HG03469 (cell line): ENCODE results near the gene TBC1D14.

Source experiments
- ATAC-seq: cut with Tn5 transposase; IDR thresholded peaks from one replicate; pipeline ENCODE4 v1.9.1; 2021; ENCODE audit warnings: mild to moderate bottlenecking, moderate library complexity, moderate number of reproducible peaks; ENCODE audit not compliant: unreplicated experiment

TBC1D14 gene

DNA sequence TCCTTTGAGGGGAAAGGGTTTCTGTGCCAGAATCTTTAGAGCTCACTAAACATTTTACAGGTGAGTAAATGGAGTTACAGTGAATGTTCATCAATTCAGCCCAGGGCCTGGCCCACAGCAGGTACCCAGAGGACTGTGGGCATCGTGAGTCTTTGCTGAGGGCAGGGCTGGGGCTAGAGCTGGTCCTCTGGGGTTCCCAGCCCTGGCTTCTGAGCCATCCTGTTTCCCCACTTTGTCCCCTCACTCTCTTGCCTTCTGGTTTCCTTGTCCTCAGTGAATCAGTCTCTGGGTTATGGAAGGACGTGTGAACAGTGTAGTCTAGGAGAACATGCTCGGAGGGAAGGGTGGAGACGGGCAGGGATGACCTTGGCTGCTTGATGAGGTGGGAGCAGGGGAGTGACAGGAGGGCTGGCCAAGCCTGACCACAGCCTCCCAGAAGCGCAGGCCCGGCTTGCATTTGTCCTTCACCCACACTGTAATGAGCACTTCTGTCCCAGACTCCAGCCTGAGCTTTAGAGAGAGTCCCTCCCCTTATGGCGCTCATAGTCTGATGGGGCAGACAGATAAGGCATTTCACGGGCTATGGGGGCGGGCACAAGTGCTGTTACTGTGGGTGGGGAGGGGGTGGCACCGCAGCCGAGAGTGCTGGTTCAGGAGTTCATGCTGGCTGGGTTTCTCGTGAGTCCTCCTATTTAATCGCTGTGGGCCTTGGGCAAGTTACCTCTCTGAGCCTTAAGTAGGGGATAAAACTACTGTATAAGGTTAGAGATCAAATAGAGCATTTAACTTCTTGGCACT lies 17.3 kb downstream of the TBC1D14 start:
- no peak for ATAC-seq

- no peak for ATAC-seq
Measured at GRCh38 chr4:6928081-6928480, 18.5 kb downstream of the TBC1D14 start.

GRCh38 chr4:6929339-6929811 lies 19.7 kb downstream of the TBC1D14 start:
- no peak for ATAC-seq

DNA sequence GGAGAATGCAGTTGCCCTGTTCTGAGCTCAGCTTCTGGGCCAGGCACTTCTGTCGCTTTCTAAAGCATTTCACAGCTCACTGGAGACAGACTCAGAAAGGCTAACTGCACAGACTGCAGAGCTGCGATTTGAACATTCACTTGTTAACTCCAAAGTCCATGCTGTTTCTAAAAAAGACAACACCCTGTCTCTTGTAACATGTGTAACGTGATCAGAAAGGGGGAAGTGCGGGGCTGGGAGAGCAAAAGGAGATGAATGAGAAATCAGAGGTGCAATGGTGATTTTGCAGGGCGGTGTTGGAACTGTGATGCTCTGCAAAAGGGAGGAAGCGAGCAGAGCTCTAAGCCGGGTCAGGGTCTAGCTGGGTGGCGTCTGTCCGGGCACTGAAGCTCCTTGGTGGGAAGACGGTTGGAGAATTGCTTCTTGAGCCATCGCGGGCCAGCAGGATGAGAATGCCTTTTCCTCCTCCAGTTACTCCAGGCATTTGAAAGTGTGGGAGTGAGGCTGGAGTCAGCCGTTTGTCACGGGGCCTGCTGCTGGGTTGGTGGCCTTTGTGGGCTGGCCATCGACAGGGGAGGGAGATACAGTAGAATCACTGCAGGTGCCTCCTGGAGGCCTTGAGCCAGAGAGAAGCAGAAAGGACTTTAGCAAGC lies 20.3 kb downstream of the TBC1D14 start:
- no peak for ATAC-seq

- ATAC-seq = no peak
Measured at GRCh38 chr4:6932475-6932874, 22.8 kb downstream of the TBC1D14 start.

GRCh38 chr4:6932918-6933317 lies 23.3 kb downstream of the TBC1D14 start:
- no peak for ATAC-seq

DNA sequence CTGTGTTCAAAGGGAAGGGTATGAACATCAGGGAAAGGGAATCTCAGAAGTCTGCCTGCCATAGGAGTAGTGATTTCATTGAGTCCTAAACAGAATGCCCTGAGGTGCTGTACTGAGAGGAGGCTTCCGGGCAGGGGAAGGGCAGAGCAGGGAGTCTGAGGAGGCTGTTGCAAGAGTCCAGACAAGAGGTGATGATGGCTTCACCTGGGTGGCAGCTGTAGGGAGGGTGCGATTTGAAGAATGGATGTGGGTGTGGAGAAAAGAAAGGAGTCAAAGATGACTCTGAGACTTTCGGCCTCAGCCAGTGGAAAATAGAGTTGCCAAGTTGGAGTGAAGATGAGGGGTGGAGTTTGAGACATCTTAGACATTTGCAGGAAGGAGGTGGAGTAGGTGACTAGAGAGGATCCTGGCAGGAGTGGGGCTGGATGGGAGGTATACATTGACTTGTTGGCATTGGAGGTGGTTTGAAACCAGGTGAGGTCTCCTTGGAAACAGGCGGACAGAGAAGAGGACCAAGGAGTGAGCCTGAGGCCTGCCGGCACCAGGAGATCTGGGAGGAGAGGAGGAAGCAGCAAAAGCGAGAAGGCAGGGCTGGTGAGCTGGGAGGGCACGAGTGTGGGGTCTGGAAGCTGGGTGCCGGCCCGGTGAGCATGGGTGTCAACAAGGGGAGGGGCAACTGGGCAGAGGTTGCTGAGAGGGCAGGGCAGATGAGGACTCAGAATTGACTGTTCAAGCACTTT lies 24.2 kb downstream of the TBC1D14 start:
- ATAC-seq = no peak

- ATAC-seq = no peak
Measured at GRCh38 chr4:6935965-6936364, 26.3 kb downstream of the TBC1D14 start.

DNA sequence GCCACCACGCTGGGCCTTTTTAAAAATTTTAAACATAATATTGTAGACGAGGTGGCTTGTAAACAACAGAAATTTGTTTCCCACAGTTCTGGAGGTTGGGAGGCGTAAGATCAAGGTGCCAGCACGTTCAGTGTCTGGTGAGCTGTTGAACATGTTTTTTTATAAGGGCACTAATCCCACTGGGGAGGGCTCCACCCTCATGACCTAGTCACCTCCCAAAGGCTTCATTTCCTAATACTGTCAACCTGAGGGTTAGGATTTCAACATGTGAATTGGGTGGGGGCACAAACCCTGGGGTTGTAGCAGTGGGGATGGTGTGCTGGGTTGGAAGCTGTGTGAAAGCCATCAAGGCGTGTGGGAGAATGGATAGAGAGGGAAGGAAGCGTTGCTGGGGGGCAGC lies 27.6 kb downstream of the TBC1D14 start:
- ATAC-seq = no peak

DNA sequence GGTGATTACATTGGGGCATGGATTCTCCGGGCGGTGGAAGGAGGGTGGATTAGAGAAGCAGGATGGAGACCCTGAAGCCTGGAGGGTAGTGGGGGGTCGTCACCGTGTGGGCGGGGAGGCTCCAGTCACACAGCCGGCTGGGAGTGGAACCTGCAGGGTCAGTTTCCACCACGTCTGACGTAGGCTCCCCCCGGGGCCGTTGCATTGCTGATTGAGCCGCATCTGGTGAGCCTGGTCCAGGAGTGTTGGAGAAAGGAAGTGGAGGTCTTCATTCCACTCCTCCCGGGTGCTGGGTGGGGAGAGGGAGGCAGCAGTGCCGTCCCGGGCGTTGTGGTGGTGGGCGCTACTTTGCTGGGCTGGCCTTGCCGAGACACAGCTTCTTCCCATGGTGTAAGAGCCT lies 28.1 kb downstream of the TBC1D14 start:
- no peak for ATAC-seq

- no peak for ATAC-seq
Measured at GRCh38 chr4:6938237-6938636, 28.6 kb downstream of the TBC1D14 start.

DNA sequence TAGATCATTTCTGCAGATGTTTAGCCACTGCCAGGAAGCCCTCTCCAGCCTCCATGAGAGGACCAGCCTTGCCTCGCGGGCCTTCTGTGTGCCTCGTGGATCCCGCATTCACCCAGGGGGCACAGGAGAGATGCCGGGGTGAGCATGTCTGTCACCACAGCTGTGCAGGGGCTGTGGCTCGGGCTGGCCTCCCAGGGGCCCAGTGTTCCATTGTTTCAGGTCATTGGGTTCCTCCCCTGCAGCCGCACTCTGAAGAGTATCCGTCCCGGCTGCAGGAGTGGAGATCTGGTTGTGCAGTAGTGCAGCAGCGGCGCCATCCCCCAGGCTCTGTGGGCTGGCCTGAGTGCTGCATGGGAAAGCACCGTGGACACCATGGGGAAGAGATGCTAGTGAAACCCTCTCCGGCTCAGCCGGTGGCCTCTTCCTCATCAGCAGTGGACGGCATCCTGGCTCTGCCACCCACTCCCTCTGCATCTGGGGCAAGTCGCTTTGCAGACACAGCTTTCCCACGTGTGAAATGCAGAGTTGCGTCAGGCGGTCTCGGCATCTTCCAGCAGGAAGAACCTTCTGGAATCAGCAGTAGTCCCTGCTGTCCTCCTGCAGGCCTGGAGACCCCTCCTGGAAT lies 29.1 kb downstream of the TBC1D14 start:
- no peak for ATAC-seq

- no peak for ATAC-seq
Measured at GRCh38 chr4:6939761-6940743, 30.4 kb downstream of the TBC1D14 start.

- ATAC-seq = no peak
Measured at GRCh38 chr4:6940744-6941137, 31.1 kb downstream of the TBC1D14 start.

GRCh38 chr4:6941796-6942195 lies 32.2 kb downstream of the TBC1D14 start:
- ATAC-seq = peak; percentile 13

DNA sequence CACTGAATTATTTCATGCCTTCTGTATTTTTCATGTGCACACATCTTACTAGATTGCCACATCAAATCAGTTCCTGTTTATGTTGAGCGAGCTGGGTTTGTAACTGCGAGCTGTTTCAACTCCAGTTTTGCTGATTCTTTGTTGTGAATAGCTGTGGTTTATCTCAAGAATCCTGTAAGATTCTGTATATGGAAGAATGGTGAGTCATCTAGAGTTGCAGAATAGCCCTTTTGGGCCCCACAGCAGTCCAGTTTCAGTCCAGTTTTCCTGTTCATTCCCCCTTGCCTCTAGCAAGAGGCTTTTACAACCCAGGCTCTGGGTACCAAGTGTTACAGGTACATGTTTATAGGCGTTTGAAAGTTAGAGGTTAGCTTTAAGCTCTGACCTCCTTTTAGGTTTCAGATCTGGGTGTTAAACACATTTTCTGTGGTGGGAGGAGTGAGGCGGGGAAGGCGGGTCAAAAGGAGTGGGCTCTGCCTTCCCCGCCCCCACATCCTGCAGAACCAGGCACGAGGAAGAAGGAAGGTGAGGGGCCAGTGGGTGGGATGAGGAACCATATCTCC lies 32.7 kb downstream of the TBC1D14 start:
- peak; percentile 59 for ATAC-seq

GRCh38 chr4:6943012-6943884 lies 33.6 kb downstream of the TBC1D14 start:
- ATAC-seq = no peak

- ATAC-seq = no peak
Measured at GRCh38 chr4:6943885-6944225, 34.2 kb downstream of the TBC1D14 start.
